Measurements from ENCODE around the gene NREP. TPM values are rescaled to one million over a fixed set of nuclear protein-coding genes. Genes with fewer than 3 reads are reported as not detected.

The NREP gene
- total and polyA plus RNA-seq, 2 donors (not counting 3 experiments of a cell fraction or from before 2014, with no cell fraction given), result 96.7 to 112 TPM

DNA sequence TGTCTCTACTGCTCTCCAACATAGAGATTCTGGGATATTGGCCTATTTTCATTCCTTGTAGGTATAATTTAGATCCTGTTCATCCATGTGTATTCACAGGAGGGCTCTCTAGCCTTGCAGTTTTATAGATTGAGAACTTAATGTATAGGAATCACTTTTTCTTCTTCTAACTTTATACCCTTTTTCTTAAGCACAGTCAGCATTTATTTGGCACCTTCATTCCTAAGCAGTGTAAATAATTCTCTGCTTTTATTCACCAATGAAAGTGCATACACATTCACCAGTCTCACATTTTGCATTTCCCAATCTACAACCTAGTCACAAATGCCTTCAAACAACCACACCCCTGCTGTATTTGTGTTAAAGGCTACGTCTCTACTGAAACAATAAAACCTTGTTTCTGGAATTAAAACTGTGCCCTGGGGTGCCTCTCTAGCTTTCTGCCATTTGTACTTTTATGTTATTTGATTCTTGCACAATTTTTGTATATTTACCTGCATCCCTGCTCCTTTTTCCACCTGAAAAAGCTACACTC lies 49.3 kb downstream of the NREP start:
- no peaks in the 10 kb centered on the region for H3K4me1 ChIP-seq (ENCODE audit: control insufficient read depth, extremely low read depth, insufficient read depth, low read length)
- BruUV-seq (replicated peaks), result no TSS peak
- no peaks in the 10 kb centered on the region for H3K9me1 ChIP-seq (replicated peaks; ENCODE audit: control insufficient read depth, extremely low read depth, insufficient read depth, low read length)
- intact Hi-C loops (cut with micrococcal nuclease), result no loop called here
- H3K4me2 ChIP-seq (ENCODE audit: insufficient read depth, low read length), result no peak overlapping the region
- FAIRE-seq (no peak), DNase-seq (ENCODE audit: low read depth, low spot score) (no peak)
- dilution Hi-C loops (cut with MboI; ENCODE audit: extremely low pct_ligation_motif_present, low sequenced_read_pairs), result no loop called here
- H3K79me2 ChIP-seq (ENCODE audit: control insufficient read depth, insufficient read depth, low read length), result no peaks in the 10 kb centered on the region
- H3K27ac ChIP-seq (ENCODE audit: insufficient read depth, low read depth, low read length), result no peak overlapping the region
- no peaks in the 10 kb centered on the region for H3K27me3 ChIP-seq (ENCODE audit: control insufficient read depth in 2 of 2, insufficient read depth in 2 of 2, low read length in 2 of 2)
- H3K36me3 ChIP-seq (ENCODE audit: control insufficient read depth in 2 of 2, extremely low read depth in 1 of 2, insufficient read depth in 2 of 2, low read length in 2 of 2), result no peaks in the 10 kb centered on the region
- H3K4me3 ChIP-seq (replicated peaks in 1 of 3; ENCODE audit: insufficient read depth in 1 of 3, low read depth in 1 of 3, low read length in 3 of 3), result no peak overlapping the region
- CTCF ChIA-PET, result interaction anchor here (1.3 to 1.4 kb wide), 2 partner anchors 13 to 37 kb away, joined by 4 to 5 read pairs; no protein-coding TSS in a partner anchor
- no peak overlapping the region for H3K9ac ChIP-seq (replicated peaks; ENCODE audit: extremely low read depth, insufficient read depth, low read length)
- no peaks in the 10 kb centered on the region for H3K9me3 ChIP-seq (replicated peaks; ENCODE audit: control insufficient read depth, insufficient read depth, low read length)
- no peak for TF ChIP-seq EZH2 (IDR thresholded peaks at IDR 0.05; ENCODE audit: borderline replicate concordance, low read depth, low read length, severe bottlenecking)
- TF ChIP-seq, protein P1, sequence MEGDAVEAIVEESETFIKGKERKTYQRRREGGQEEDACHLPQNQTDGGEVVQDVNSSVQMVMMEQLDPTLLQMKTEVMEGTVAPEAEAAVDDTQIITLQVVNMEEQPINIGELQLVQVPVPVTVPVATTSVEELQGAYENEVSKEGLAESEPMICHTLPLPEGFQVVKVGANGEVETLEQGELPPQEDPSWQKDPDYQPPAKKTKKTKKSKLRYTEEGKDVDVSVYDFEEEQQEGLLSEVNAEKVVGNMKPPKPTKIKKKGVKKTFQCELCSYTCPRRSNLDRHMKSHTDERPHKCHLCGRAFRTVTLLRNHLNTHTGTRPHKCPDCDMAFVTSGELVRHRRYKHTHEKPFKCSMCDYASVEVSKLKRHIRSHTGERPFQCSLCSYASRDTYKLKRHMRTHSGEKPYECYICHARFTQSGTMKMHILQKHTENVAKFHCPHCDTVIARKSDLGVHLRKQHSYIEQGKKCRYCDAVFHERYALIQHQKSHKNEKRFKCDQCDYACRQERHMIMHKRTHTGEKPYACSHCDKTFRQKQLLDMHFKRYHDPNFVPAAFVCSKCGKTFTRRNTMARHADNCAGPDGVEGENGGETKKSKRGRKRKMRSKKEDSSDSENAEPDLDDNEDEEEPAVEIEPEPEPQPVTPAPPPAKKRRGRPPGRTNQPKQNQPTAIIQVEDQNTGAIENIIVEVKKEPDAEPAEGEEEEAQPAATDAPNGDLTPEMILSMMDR (IDR thresholded peaks at IDR 0.05; ENCODE audit: extremely low read depth in 1 of 2, insufficient read depth in 1 of 2, low read depth in 1 of 2, low read length in 2 of 2), result no peak
- no peak for TF ChIP-seq POLR2AphosphoS5 (IDR thresholded peaks at IDR 0.05; ENCODE audit: insufficient read depth, low read depth, low read length)
- no peak for TF ChIP-seq FOS (IDR thresholded peaks at IDR 0.05; ENCODE audit: borderline replicate concordance, insufficient read depth, low read length)
- TF ChIP-seq POLR2A (IDR thresholded peaks at IDR 0.05; ENCODE audit: low read depth, low read length), result no peak
- no peak for TF ChIP-seq MYC (IDR thresholded peaks at IDR 0.05; ENCODE audit: low read depth, low read length)
- no peak for TF ChIP-seq JUN (IDR thresholded peaks at IDR 0.05; ENCODE audit: borderline replicate concordance, insufficient read depth, insufficient read length, low read depth)
- no peak for TF ChIP-seq GATA2 (IDR thresholded peaks at IDR 0.05; ENCODE audit: insufficient read depth, insufficient read length, low read depth, low read length)
- TF ChIP-seq, protein P2, sequence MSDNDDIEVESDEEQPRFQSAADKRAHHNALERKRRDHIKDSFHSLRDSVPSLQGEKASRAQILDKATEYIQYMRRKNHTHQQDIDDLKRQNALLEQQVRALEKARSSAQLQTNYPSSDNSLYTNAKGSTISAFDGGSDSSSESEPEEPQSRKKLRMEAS (IDR thresholded peaks at IDR 0.05; ENCODE audit: insufficient read depth, insufficient read length), result no peak
- POLR2A ChIA-PET, result no interaction called here
- H4K20me1 ChIP-seq (replicated peaks; ENCODE audit: control insufficient read depth, extremely low read depth, insufficient read depth, low read length), result no peaks in the 10 kb centered on the region
- no peak overlapping the region for H2AFZ ChIP-seq (ENCODE audit: low read depth, low read length)

Data from endothelial cell of umbilical vein (primary cell).